Measurements from ENCODE around the gene ARHGEF18. TPM values are rescaled to one million over a fixed set of nuclear protein-coding genes. Genes with fewer than 3 reads are reported as not detected.
"Not testable (repeated sequence)": the region's sequence is repeated elsewhere in the genome, so short reads cannot be mapped to it uniquely, and the experiment has no call there.

Gene ARHGEF18
- 10 to 100 TPM; 19.7 to 25.1 TPM for total RNA-seq
- polyA plus RNA-seq (ENCODE audit: insufficient read length in 2 of 2) = 10 to 100 TPM; 32.1 to 36.2 TPM
- long read RNA-seq, donor 1, partial matches to known transcripts = 13 of 13 reads
- long read RNA-seq, donor 1, other reads (novel, unspliced or antisense) = 0 of 13 reads
- long read RNA-seq, donor 2 = 0 reads
- long read RNA-seq, donor 3 = 0 reads
- long read RNA-seq, donor 4 = 0 reads

- no peak within 1 kb of the TSS for H3K27ac ChIP-seq (ENCODE audit: low read depth, low read length)
- H3K9me3 ChIP-seq (ENCODE audit: control insufficient read depth, insufficient read depth, low read length) = peaks cover 2% of the 10 kb centered on the region
- no peaks in the 10 kb centered on the region for H3K27me3 ChIP-seq (ENCODE audit: control insufficient read depth, insufficient read depth, low read length)
- DNase-seq (ENCODE audit: low read depth in 4 of 6, low spot score in 6 of 6) = no peak
- no peaks in the 10 kb centered on the region for H3K36me3 ChIP-seq (ENCODE audit: control insufficient read depth, insufficient read depth, low read length)
- no peaks in the 10 kb centered on the region for H3K4me1 ChIP-seq (ENCODE audit: control insufficient read depth, insufficient read depth, low read length)
- 80% methylated on average over 7 of the region's 13 CpGs for WGBS (ENCODE audit: insufficient coverage)
- no peak within 1 kb of the TSS for H3K4me3 ChIP-seq (ENCODE audit: low read depth, low read length)
Measured at GRCh38 chr19:7348587-7349230, at the start of gene ARHGEF18. TSS of gene ARHGEF18 (plus strand) at chr19:7348937. CDS start at chr19:7362891, 13,954 bp downstream.

DNA sequence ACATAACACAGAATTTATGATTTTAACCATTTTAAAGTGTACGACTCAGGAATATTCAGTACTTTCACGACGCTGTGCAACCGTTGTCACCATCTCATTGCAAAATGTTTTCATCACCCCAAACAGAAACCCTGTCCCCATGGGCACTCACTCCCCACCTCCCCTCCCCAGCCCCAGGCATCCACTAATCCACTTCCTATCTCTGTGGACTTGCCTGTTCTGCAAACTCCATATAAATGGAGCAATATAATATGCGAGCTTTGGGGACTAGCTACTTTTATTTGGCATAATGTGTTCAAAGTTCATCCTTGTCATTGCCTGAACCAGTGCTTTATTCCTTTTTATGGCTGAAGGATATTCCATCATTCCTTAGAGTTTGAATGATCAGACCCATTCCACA is 47.2 kb upstream of the ARHGEF18 start:
- H3K36me3 ChIP-seq (ENCODE audit: control insufficient read depth, insufficient read depth, low read length) = no peaks in the 10 kb centered on the region
- no peak overlapping the region for H3K4me3 ChIP-seq (ENCODE audit: low read depth, low read length)
- DNase-seq (ENCODE audit: low read depth in 4 of 6, low spot score in 6 of 6) = no peak
- no peaks in the 10 kb centered on the region for H3K9me3 ChIP-seq (ENCODE audit: control insufficient read depth, insufficient read depth, low read length)
- H3K27ac ChIP-seq (ENCODE audit: low read depth, low read length) = no peak overlapping the region
- H3K4me1 ChIP-seq (ENCODE audit: control insufficient read depth, insufficient read depth, low read length) = no peaks in the 10 kb centered on the region
- no peaks in the 10 kb centered on the region for H3K27me3 ChIP-seq (ENCODE audit: control insufficient read depth, insufficient read depth, low read length)
- WGBS (ENCODE audit: insufficient coverage) = 90% methylated on average over 4 of the region's 5 CpGs

DNA sequence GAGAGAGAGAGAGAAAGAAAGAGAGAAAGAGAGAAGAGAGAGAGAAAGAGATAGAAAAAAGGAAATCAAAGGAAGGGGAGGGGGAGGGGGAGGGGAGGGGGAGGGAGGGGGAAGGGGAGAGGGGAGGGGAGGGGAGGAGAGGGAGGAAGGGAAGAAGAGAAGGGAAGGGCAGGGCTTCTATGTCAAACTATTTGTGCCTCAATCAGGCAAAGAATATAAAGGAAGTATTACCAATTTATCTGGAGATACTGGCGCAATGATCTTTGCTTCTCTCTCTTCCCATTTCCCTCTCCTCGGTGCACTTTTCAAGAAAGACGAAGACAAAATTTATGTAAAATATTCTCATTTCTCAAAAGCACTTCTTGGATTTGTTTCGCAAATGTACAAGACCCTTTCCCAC is 45.3 kb upstream of the ARHGEF18 start:
- no peak overlapping the region for H3K27ac ChIP-seq (ENCODE audit: low read depth, low read length)
- WGBS (ENCODE audit: insufficient coverage) = no CpG with 5 or more reads among the region's 4 CpGs
- no peaks in the 10 kb centered on the region for H3K27me3 ChIP-seq (ENCODE audit: control insufficient read depth, insufficient read depth, low read length)
- H3K9me3 ChIP-seq (ENCODE audit: control insufficient read depth, insufficient read depth, low read length) = no peaks in the 10 kb centered on the region
- DNase-seq (ENCODE audit: low read depth in 4 of 6, low spot score in 6 of 6) = no peak
- no peaks in the 10 kb centered on the region for H3K36me3 ChIP-seq (ENCODE audit: control insufficient read depth, insufficient read depth, low read length)
- no peak overlapping the region for H3K4me3 ChIP-seq (ENCODE audit: low read depth, low read length)
- no peaks in the 10 kb centered on the region for H3K4me1 ChIP-seq (ENCODE audit: control insufficient read depth, insufficient read depth, low read length)

GRCh38 chr19:7304200-7304599 is 44.5 kb upstream of the ARHGEF18 start:
- no peaks in the 10 kb centered on the region for H3K27me3 ChIP-seq (ENCODE audit: control insufficient read depth, insufficient read depth, low read length)
- no peaks in the 10 kb centered on the region for H3K9me3 ChIP-seq (ENCODE audit: control insufficient read depth, insufficient read depth, low read length)
- no peaks in the 10 kb centered on the region for H3K4me1 ChIP-seq (ENCODE audit: control insufficient read depth, insufficient read depth, low read length)
- H3K4me3 ChIP-seq (ENCODE audit: low read depth, low read length) = no peak overlapping the region
- WGBS (ENCODE audit: insufficient coverage) = 74% methylated on average over 9 of the region's 9 CpGs
- no peaks in the 10 kb centered on the region for H3K36me3 ChIP-seq (ENCODE audit: control insufficient read depth, insufficient read depth, low read length)
- DNase-seq (ENCODE audit: low read depth in 4 of 6, low spot score in 6 of 6) = no peak
- H3K27ac ChIP-seq (ENCODE audit: low read depth, low read length) = no peak overlapping the region

DNA sequence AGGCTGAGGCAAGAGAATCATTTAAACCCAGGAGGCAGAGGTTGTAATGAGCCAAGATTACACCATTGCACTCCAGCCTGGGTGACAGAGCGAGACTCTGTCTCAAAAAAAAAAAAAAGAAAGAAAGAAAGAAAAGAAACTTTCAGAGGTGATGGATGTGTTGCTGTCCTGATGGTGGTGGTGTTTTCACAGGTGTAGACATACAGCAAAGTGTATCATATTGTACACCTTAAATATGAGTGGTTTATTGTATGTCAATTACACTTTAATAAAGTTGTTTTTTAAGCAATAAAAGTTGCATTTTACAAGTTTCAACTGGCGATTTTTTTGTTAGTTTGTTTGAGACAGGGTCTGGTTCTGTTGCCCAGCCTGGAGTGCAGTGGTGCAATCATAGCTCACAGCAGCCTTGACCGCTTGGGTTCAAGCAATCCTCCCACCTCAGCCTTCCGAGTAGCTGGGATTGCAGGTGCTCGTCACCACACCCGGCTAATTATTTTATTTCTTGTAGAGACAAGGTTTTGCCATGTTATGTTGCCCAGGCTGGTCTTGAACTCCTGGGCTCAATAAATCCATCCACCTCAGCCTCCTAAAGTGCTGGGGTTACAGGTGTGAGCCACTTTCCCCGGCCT is 41.0 kb upstream of the ARHGEF18 start:
- no peaks in the 10 kb centered on the region for H3K27me3 ChIP-seq (ENCODE audit: control insufficient read depth, insufficient read depth, low read length)
- no peaks in the 10 kb centered on the region for H3K9me3 ChIP-seq (ENCODE audit: control insufficient read depth, insufficient read depth, low read length)
- H3K36me3 ChIP-seq (ENCODE audit: control insufficient read depth, insufficient read depth, low read length) = no peaks in the 10 kb centered on the region
- 100% methylated on average over 1 of the region's 7 CpGs for WGBS (ENCODE audit: insufficient coverage)
- no peaks in the 10 kb centered on the region for H3K4me1 ChIP-seq (ENCODE audit: control insufficient read depth, insufficient read depth, low read length)
- no peak for DNase-seq (ENCODE audit: low read depth in 4 of 6, low spot score in 6 of 6)
- no peak overlapping the region for H3K27ac ChIP-seq (ENCODE audit: low read depth, low read length)
- H3K4me3 ChIP-seq (ENCODE audit: low read depth, low read length) = no peak overlapping the region

- H3K27ac ChIP-seq (ENCODE audit: low read depth, low read length); H3K9me3 ChIP-seq (ENCODE audit: control insufficient read depth, insufficient read depth, low read length); H3K4me3 ChIP-seq (ENCODE audit: low read depth, low read length); H3K36me3 ChIP-seq (ENCODE audit: control insufficient read depth, insufficient read depth, low read length); H3K4me1 ChIP-seq (ENCODE audit: control insufficient read depth, insufficient read depth, low read length); DNase-seq (ENCODE audit: low read depth in 4 of 6, low spot score in 6 of 6); H3K27me3 ChIP-seq (ENCODE audit: control insufficient read depth, insufficient read depth, low read length): not testable (repeated sequence)
- WGBS (ENCODE audit: insufficient coverage) = 69% methylated on average over 6 of the region's 9 CpGs
Measured at GRCh38 chr19:7308327-7308726, 40.4 kb upstream of the ARHGEF18 start.

DNA sequence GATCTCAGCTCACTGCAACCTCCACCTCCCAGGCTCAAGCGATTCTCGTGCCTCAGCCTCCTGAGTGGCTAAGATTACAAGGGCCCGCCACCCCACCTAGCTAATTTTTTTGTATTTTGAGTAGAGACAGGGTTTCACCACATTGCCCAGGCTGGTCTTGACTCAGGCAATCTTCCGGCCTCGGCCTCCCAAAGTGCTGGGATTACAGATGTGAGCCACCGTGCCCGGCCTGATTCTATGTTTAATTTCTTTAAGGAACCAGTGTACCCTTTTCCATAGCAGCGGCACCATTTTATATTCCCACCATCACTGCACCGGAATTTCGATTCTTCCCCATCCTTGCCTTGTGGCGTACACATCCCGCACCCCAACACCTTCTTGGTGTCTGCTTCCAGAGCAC is 36.8 kb upstream of the ARHGEF18 start:
- Histone ChIP-seq H3K9me3 (ENCODE audit: control insufficient read depth, insufficient read depth, low read length) (no peaks in the 10 kb centered on the region), H3K4me1 (ENCODE audit: control insufficient read depth, insufficient read depth, low read length) (no peaks in the 10 kb centered on the region), H3K27me3 (ENCODE audit: control insufficient read depth, insufficient read depth, low read length) (no peaks in the 10 kb centered on the region), H3K27ac (ENCODE audit: low read depth, low read length) (no peak overlapping the region), H3K36me3 (ENCODE audit: control insufficient read depth, insufficient read depth, low read length) (no peaks in the 10 kb centered on the region), H3K4me3 (ENCODE audit: low read depth, low read length) (no peak overlapping the region)
- no peak for DNase-seq (ENCODE audit: low read depth in 4 of 6, low spot score in 6 of 6)
- WGBS (ENCODE audit: insufficient coverage) = 93% methylated on average over 9 of the region's 12 CpGs

DNA sequence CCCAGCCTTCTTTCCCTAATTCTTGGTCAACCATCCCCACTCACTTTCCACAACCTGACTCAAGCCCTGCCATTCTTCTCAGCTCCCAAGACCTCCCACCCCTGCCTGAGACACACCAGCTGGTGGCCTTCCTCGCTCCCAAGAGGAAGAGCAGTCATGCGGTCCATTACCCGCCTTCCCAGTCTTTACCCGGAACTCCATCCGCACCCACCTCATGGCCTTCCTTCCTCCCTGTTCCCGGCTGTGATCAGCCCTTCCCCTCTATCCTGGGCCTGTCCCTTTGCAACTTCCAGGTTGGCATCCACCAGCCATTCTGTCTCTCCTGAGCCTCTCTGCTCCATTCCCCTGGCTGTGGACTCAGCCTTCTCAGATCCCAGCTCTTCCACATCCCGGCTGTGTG is 35.9 kb upstream of the ARHGEF18 start:
- no peaks in the 10 kb centered on the region for H3K27me3 ChIP-seq (ENCODE audit: control insufficient read depth, insufficient read depth, low read length)
- no peaks in the 10 kb centered on the region for H3K4me1 ChIP-seq (ENCODE audit: control insufficient read depth, insufficient read depth, low read length)
- no peak for DNase-seq (ENCODE audit: low read depth in 4 of 6, low spot score in 6 of 6)
- no peak overlapping the region for H3K4me3 ChIP-seq (ENCODE audit: low read depth, low read length)
- WGBS (ENCODE audit: insufficient coverage) = 84% methylated on average over 6 of the region's 7 CpGs
- H3K36me3 ChIP-seq (ENCODE audit: control insufficient read depth, insufficient read depth, low read length) = no peaks in the 10 kb centered on the region
- H3K9me3 ChIP-seq (ENCODE audit: control insufficient read depth, insufficient read depth, low read length) = no peaks in the 10 kb centered on the region
- H3K27ac ChIP-seq (ENCODE audit: low read depth, low read length) = no peak overlapping the region

GRCh38 chr19:7318176-7318575 is 30.6 kb upstream of the ARHGEF18 start:
- no CpG with 5 or more reads among the region's 2 CpGs for WGBS (ENCODE audit: insufficient coverage)
- no peaks in the 10 kb centered on the region for H3K36me3 ChIP-seq (ENCODE audit: control insufficient read depth, insufficient read depth, low read length)
- H3K4me1 ChIP-seq (ENCODE audit: control insufficient read depth, insufficient read depth, low read length) = no peaks in the 10 kb centered on the region
- no peak overlapping the region for H3K27ac ChIP-seq (ENCODE audit: low read depth, low read length)
- H3K9me3 ChIP-seq (ENCODE audit: control insufficient read depth, insufficient read depth, low read length) = no peaks in the 10 kb centered on the region
- no peak for DNase-seq (ENCODE audit: low read depth in 4 of 6, low spot score in 6 of 6)
- H3K4me3 ChIP-seq (ENCODE audit: low read depth, low read length) = no peak overlapping the region
- H3K27me3 ChIP-seq (ENCODE audit: control insufficient read depth, insufficient read depth, low read length) = no peaks in the 10 kb centered on the region
